Prostate gland (tissue), 2 donors: Measurements from ENCODE around the gene TENT5C.

Experiments
- CTCF ChIP-seq, 4 experiments: fragments of 200-600 bp in 2 of 4; fragments of 450-650 bp in 2 of 4; sonication (generic) in 2 of 4; IDR thresholded peaks; 1 replicate in 3 of 4; 2 replicates in 1 of 4; pipeline ENCODE4 v1.5.1; 2016 to 2019; ENCODE audit warnings: antibody characterized with exemption in 4 of 4, mild to moderate bottlenecking in 2 of 4, moderate library complexity in 2 of 4
- POLR2A ChIP-seq: fragments of 450-650 bp; IDR thresholded peaks from one replicate; pipeline ENCODE4 v1.6.1; 2016; ENCODE audit warnings: antibody characterized with exemption, mild to moderate bottlenecking
- POLR2AphosphoS5 ChIP-seq: sonication (generic); formaldehyde crosslinking; IDR thresholded peaks from one replicate; pipeline ENCODE4 v1.6.1; 2017; ENCODE audit warnings: antibody characterized with exemption

GRCh38 chr1:117621316-117621715 is 15.5 kb downstream of the TENT5C start:
- TF ChIP-seq POLR2AphosphoS5 (no peak), CTCF (IDR thresholded peaks at IDR 0.05) (no peak), POLR2A (no peak)
